GM12873 (cell line): ENCODE data around the gene TRIM46.

Source experiments
- TF ChIP-seq, protein P1 (sequence below): IDR thresholded peaks from 2 replicates; pipeline ENCODE4 v1.5.1; 2012; ENCODE audit warnings: low read depth, mild to moderate bottlenecking, moderate library complexity, low read length, control low read depth; ENCODE audit not compliant: insufficient read depth; ENCODE audit errors: missing control alignments

The TRIM46 gene

DNA sequence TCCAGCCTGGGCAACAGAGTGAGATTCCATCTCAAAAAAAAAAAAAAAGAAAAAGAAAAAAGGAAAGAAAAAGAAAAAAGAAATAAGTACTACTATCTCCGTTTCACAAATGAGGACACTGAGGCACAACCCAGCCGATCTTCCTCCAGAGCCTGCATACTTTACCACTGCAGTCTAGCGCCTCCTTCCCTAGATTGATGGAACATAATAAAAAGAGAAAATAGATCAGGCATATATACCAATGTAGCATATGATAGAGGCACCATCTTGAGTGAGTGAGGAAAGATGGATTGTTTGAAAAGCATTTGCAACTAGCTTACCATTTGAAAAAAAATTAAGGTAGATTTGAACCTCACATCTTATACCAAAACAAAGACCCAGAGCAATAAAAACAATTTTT is 28.2 kb upstream of the TRIM46 start:
- TF ChIP-seq, protein P1, sequence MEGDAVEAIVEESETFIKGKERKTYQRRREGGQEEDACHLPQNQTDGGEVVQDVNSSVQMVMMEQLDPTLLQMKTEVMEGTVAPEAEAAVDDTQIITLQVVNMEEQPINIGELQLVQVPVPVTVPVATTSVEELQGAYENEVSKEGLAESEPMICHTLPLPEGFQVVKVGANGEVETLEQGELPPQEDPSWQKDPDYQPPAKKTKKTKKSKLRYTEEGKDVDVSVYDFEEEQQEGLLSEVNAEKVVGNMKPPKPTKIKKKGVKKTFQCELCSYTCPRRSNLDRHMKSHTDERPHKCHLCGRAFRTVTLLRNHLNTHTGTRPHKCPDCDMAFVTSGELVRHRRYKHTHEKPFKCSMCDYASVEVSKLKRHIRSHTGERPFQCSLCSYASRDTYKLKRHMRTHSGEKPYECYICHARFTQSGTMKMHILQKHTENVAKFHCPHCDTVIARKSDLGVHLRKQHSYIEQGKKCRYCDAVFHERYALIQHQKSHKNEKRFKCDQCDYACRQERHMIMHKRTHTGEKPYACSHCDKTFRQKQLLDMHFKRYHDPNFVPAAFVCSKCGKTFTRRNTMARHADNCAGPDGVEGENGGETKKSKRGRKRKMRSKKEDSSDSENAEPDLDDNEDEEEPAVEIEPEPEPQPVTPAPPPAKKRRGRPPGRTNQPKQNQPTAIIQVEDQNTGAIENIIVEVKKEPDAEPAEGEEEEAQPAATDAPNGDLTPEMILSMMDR, result no peak

DNA sequence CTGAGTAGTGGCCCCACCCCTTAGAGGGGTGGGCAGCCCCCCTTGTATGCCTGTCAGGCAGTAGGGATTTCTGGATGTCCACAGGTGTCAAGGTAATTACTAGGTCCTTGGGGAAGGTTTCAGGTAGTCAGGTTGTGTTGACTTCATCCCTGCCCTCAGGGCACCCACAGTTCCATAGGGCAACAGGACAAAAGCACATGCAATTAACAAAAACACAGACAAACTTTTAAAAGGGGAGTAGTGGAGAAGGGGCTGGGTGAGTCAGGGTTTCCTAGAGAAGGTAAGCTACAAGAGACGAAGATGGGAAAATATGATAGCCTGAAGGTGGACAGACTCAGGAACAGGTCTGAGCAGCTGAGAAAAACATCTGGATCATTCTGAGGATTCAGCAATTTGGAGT is 14.7 kb upstream of the TRIM46 start:
- TF ChIP-seq, protein P1, result no peak

DNA sequence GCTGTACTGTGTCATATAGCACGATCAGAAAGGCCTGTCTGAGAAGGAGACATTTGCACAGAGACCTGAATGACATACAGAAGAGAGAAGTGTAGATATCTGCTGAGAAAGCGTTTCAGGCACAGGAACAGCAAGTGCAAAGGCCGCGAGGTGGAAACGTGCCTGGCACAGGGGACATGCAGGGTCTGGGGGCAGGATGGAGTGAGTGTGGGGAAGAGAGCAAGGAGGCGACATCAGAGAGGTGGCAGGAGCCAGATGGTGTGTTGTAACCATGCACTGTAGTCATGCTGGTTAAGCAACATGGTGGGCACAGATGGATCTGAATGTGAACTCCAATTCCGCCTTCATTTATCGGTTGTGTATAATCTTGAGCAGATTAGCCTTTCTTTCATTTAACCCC is 13.5 kb upstream of the TRIM46 start:
- TF ChIP-seq, protein P1, result no peak

DNA sequence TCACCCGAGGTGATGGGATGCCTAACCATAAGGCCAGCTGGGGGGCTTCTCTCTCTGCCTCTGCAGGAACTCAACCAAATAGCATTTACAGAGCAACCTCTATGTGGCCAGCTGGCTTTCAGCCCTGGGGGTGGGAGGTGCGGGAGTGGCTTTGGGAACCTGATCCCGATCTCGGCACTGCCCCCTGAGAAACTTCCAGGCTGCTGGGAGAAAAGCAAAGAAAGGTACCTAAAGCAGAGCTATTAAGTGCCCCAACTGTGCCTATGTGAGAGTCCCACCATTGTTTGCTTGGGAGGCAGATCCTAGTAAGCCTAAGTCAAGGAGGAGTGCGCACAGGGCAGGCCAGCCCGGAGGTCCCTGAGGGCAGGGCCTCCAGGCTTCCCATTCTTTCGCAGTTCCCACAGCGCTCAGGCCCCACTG is 7.6 kb upstream of the TRIM46 start:
- TF ChIP-seq, protein P1, result no peak

DNA sequence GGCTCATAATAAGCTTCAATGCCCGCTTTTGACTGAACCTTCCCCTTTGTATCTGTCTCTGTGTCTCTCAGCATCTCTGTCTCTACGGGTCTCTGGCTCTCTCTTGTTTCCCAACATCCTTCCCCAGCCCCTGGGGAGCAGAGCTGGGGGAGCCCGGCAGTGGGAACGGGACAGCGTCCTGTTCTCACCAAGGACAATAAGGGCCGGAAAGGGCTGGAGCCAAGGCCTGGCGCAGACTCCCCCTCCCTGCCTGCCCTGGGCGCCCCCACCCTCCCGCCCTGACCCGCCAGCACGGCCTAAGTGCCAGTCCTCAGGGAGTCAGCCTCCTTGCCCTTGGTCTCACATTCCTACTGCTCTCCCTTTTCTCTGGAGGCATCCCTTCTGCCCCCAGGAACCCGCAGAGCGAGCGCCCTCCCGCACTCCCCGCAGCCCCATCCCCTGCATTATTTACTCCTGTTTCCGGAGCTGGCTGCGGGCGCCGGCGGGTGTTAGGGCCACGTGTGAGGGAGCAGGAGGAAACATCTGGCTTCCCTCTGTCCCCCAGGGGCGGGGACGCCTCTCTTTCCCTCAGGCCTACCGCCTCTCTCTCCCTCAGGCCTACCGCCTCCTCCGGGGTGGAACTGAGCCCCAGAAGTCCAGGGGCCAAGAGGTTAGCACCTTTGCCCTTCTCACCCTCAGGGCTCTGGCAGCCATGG is 7.0 kb upstream of the TRIM46 start:
- TF ChIP-seq, protein P1, result no peak

DNA sequence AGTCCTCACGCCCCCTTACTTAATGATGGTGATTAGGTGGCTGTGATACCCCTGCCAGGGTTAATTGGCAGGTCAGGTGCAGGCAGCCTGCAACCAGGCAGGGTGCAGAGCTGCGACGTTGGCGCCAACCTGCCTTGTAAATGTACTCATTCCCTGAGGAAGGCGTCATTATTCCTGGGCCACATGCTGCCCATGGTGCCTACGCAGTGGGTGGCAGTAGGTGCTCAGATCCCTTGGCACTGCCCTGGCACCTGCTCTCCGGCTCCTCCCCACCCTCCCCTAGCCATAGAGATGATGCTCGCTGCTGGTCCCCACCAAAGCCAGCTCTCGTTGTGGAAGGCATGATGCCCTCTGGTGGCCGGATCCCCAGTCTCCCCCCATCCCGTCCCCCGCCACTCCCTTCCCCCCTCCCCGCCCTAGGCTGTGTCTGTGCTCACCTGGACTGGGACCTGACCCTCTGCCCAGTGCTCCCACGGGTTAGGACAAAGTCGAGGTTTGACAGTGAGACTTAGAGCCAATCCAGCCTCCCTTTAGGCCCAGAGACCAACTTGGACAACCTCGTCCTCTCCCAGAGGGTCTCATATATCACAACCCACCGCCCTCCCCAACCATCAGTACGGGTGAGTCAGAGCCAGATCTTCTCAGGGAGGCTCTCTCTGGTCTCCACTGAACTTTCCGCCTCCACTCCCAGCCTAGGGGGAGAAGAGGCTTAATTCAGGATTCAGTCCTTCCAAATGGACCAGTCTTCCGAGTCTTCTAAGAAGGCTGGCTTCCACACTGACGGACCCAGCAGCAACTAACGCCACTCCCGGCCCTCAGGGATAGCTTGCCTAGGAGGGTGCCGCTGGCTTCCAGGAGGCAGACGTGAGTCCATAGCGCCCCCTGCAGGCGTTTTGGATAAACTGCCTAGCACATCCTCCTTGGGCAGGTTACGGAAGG is 6.2 kb upstream of the TRIM46 start:
- TF ChIP-seq, protein P1, result peak; percentile 96
